WTC11 (cell line): ENCODE data around the gene AMIGO3. TPM values are rescaled to one million over a fixed set of nuclear protein-coding genes. Genes with fewer than 3 reads are reported as not detected.
"Not testable (repeated sequence)": the region's sequence is repeated elsewhere in the genome, so short reads cannot be mapped to it uniquely, and the experiment has no call there.

Experiments
- ATAC-seq: fragments of 200-7000 bp; cut with Tn5 transposase; 2 replicates; pipeline ENCODE4 v1.10.0; 2021; ENCODE audit warnings: mild to moderate bottlenecking, moderate library complexity
- CTCF ChIA-PET: fragments of 300-600 bp; sonication (Branson Sonifier 250); formaldehyde crosslinking; loops from one replicate; lab custom pipeline; 2021; ENCODE audit warnings: antibody characterized with exemption; lab: Charles Lee
- POLR2A ChIA-PET: fragments of 350-600 bp; sonication (Branson Sonifier 250); formaldehyde crosslinking; loops from one replicate; lab custom pipeline; 2021; ENCODE audit warnings: antibody characterized with exemption; lab: Charles Lee
- DNase-seq: peaks from one replicate; pipeline ENCODE4 v3.0.0; 2021; ENCODE audit warnings: low spot score
- H3K27ac Mint-ChIP-seq: 2 replicates; pipeline ENCODE4 v1.8.0; 2021; ENCODE audit warnings: mixed read lengths
- H3K27me3 Mint-ChIP-seq: 2 replicates; pipeline ENCODE4 v1.8.0; 2021; ENCODE audit warnings: low read depth, mild to moderate bottlenecking, moderate library complexity, mixed read lengths
- H3K36me3 Mint-ChIP-seq: 2 replicates; pipeline ENCODE4 v1.8.0; 2021; ENCODE audit warnings: mixed read lengths
- H3K4me1 Mint-ChIP-seq: 2 replicates; pipeline ENCODE4 v1.8.0; 2022; ENCODE audit warnings: mixed read lengths
- H3K4me3 Mint-ChIP-seq: 2 replicates; pipeline ENCODE4 v1.8.0; 2021; ENCODE audit warnings: mild to moderate bottlenecking, moderate library complexity, mixed read lengths
- H3K9me3 Mint-ChIP-seq: 2 replicates; pipeline ENCODE4 v1.8.0; 2021; ENCODE audit warnings: mixed read lengths
- ESRRA ChIP-seq: sonication (generic); formaldehyde crosslinking; IDR thresholded peaks from 2 replicates; pipeline ENCODE4 v1.8.1; 2022; ENCODE audit warnings: mild to moderate bottlenecking, missing genetic modification reagents, borderline replicate concordance
- GABPB1 ChIP-seq: sonication (generic); formaldehyde crosslinking; IDR thresholded peaks from 2 replicates; pipeline ENCODE4 v1.8.1; 2023; ENCODE audit warnings: mild to moderate bottlenecking, missing genetic modification reagents
- SP1 ChIP-seq: sonication (generic); formaldehyde crosslinking; conservative IDR thresholded peaks from 2 replicates; pipeline ENCODE4 v1.8.1; 2022; ENCODE audit warnings: missing genetic modification reagents
- total RNA-seq: library from RNA; stranded (reverse); gene quantifications from 3 replicates; pipeline ENCODE4 v1.2.3, GENCODE V29; 2021
- TF ChIP-seq, protein P1 (sequence below): sonication (generic); formaldehyde crosslinking; IDR thresholded peaks from 2 replicates; pipeline ENCODE4 v1.8.0; 2022; ENCODE audit warnings: mild to moderate bottlenecking, missing genetic modification reagents

AMIGO3 gene
- total RNA-seq, 1 experiment from 2014 or later, result 3.9 TPM

DNA sequence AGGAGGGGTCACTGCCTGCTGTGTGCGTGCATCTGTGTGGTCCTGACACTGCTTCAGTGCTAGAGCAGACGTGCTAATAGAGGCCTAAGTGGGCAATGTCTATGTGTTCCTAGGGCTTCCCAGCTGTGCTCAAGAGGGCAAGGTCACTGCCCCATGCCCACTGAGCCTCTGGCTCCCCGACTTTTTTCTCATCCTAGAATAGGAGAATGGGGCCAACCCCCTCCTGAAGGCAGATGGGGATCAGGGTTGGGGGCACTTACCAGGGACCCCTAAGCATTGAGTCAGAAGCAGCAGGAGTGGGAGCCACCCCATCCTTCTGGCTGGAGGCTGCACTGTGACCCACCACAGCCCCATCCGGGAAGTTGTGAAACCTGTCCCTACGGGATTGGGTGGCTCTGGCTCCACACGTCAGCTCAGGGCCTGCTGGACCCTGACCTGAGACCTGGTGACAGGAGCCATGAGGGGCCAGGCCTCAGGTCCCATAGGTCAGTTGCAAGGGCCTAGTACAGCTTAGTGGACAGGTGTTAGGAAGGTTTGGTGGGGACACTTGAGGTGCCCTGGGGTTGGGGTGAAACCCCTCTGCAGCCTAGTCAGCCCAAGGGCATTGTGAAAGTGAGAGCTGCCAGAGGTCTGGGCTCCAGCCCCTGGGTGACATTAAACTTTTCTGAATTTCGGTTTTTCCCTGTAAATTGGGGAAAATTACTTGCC is 31.0 kb downstream of the AMIGO3 start:
- peaks cover 21% of the 10 kb centered on the region for H3K4me1 Mint-ChIP-seq
- CTCF ChIA-PET, result interaction anchor here (0.8 to 1.0 kb wide), 2 partner anchors 11 to 29 kb away, joined by 3 read pairs; no protein-coding TSS in a partner anchor
- ATAC-seq, DNase-seq, H3K9me3 Mint-ChIP-seq, H3K27me3 Mint-ChIP-seq, H3K36me3 Mint-ChIP-seq, H3K27ac Mint-ChIP-seq, POLR2A ChIA-PET: not testable (repeated sequence)
- peak; percentile 35; the same call in 1 of the 2 replicates for TF ChIP-seq GABPB1
- peak overlapping the region; percentile 98 for H3K4me3 Mint-ChIP-seq

DNA sequence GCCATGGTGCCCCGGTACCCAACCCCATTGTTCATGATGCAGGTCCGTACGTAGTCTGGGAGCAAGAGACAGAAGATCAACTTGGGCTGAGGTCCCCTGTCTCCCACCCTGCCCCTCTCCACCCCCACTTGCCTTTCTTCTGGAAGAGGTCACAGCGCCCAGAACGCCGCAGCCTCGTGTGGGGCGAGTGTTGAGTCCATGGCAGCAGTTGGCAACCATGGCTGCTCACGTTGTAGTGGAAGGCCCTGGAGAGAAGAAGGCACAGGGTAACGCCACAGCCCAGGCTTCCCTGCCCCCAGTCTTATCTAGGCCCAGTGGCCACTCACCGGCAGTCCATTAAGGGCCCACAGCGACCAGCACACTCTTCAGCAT is 32.1 kb downstream of the AMIGO3 start:
- Mint-ChIP-seq H3K4me1 (peaks cover 21% of the 10 kb centered on the region), H3K27ac (peak overlapping the region; percentile 68; the same call in 1 of the 2 replicates), H3K36me3 (peaks cover 16% of the 10 kb centered on the region), H3K4me3 (peak overlapping the region; percentile 98)
- H3K9me3 Mint-ChIP-seq, DNase-seq, ATAC-seq, POLR2A ChIA-PET, CTCF ChIA-PET, H3K27me3 Mint-ChIP-seq: not testable (repeated sequence)

DNA sequence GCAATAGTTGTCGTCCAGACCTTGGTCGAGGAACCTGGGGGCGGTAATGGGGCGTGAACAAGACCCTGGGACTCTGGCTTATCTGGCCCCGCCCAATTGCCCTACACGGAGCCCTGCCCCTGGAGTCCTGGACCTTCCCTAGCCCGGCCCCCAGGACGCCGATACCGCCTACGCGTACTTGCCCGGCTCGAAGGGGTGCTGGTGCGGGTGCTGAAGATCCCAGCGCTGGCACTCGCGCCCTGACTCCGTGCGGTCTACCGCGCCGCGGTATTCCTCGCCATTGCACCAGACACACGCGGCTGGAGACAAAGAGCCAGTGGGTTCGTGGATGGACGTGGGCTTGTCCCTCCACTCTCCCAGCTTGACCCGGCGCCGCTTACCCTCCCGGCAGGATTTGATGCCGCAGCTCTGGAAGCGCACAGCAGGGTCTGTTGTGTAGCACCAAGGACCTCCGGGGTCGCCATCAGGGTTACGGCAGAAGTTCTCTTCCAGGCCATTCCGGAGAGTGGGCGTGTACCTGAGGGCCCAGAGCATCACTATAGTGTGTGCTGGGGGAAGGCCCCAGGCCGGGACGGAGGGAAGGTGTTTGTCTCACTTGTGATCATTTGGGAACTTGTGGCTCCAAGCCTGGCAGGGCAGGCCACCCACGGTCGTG is 32.6 kb downstream of the AMIGO3 start:
- Mint-ChIP-seq H3K4me1 (peaks cover 21% of the 10 kb centered on the region), H3K36me3 (peaks cover 16% of the 10 kb centered on the region), H3K4me3 (peak overlapping the region; percentile 98), H3K27ac (peak overlapping the region; percentile 68)
- TF ChIP-seq SP1 (CRISPR knock-in tag), result peak; percentile 52
- TF ChIP-seq, protein P1, sequence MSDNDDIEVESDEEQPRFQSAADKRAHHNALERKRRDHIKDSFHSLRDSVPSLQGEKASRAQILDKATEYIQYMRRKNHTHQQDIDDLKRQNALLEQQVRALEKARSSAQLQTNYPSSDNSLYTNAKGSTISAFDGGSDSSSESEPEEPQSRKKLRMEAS (CRISPR knock-in tag), result peak; percentile 23; the same call in 1 of the 2 replicates
- H3K27me3 Mint-ChIP-seq, H3K9me3 Mint-ChIP-seq, POLR2A ChIA-PET: not testable (repeated sequence)
- CTCF ChIA-PET, result interaction anchor here (0.6 kb wide), 1 partner anchor 14 kb away, joined by 3 read pairs; no protein-coding TSS in a partner anchor
- peak; percentile 71 for ATAC-seq
- DNase-seq, result peak; percentile 87

DNA sequence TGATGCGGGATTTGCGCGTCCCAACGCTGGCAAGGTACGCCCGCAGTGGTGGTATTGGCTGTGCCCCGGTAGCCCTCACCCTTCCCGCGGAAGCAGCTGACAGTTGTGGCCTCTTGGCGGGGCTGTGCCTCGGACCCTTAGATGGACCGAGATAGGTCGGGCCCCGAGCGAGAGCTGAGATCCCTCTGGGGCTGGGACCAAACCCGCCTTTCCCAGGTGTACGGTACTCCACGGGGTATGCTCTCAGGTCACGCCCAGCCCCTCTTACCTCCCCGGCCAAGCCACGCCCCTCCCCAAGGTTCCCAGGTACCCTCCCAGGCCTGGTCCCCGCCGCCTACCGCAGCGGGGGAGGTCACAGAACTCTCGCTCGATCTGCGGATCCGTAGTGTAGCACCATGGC is 33.1 kb downstream of the AMIGO3 start:
- peak; percentile 76 for ATAC-seq

DNA sequence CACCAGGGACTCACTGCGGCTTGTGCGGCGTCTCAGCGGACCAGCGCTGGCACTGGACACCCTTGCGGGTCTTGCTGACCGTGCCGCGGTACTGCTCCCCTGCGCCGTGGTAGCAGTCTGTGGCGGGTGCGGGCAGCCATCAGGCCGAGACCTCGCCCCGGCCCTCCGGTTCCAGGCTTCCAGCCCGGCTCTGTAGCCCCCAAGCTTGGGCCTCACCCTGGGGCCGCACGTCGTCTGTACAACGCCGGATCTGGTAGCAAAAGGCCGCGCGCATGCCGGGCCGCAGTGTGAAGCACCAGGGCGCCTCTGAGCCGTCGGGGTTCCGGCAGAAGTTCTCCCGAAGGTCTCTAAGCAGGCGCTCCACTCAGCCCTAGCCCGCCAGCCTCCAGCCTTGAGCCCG is 33.6 kb downstream of the AMIGO3 start:
- DNase-seq, POLR2A ChIA-PET, H3K9me3 Mint-ChIP-seq, H3K27me3 Mint-ChIP-seq, H3K27ac Mint-ChIP-seq: not testable (repeated sequence)
- H3K4me3 Mint-ChIP-seq, result peak overlapping the region; percentile 98
- 0 out of 2 replicates have a peak, but pooled peaks have one; percentile 43 for TF ChIP-seq ESRRA (CRISPR knock-in tag)
- CTCF ChIA-PET, result interaction anchor here (0.6 kb wide), 1 partner anchor 13 kb away, joined by 3 read pairs; no protein-coding TSS in a partner anchor
- H3K36me3 Mint-ChIP-seq, result peaks cover 16% of the 10 kb centered on the region
- peaks cover 21% of the 10 kb centered on the region for H3K4me1 Mint-ChIP-seq
- ATAC-seq, result 0 out of 2 replicates have a peak, but pooled peaks have one; percentile 0

More for the DNA sequence above, 33.1 kb downstream of the AMIGO3 start:
- peaks cover 16% of the 10 kb centered on the region for H3K36me3 Mint-ChIP-seq
- peak overlapping the region; percentile 78; the same call in 1 of the 2 replicates for H3K27ac Mint-ChIP-seq
- peak overlapping the region; percentile 98 for H3K4me3 Mint-ChIP-seq
- CTCF ChIA-PET, result interaction anchor here (0.6 kb wide), 1 partner anchor 13 kb away, joined by 3 read pairs; no protein-coding TSS in a partner anchor
- H3K27me3 Mint-ChIP-seq, H3K9me3 Mint-ChIP-seq, POLR2A ChIA-PET: not testable (repeated sequence)
- peaks cover 21% of the 10 kb centered on the region for H3K4me1 Mint-ChIP-seq
- peak; percentile 93 for DNase-seq

DNA sequence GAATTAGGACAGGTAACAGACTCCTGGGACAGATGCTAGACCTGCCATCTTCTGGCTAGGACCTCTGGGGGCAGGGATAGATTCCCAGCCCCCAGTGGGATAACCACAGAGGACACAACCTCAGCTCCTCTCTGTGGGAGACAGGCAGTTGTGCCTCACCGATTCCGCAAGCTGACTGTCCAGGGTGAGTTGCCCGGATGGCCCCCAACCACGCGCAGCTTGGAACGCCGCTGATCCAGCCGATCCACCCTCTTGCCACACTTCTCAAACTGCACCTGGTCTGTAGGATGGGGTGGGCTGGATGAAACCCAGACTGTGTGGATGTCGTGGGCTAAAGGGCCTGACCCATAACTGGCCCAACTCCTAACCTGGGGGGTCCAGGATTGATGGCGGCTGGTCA is 34.4 kb downstream of the AMIGO3 start:
- Mint-ChIP-seq H3K4me1 (peaks cover 15% of the 10 kb centered on the region), H3K36me3 (peaks cover 17% of the 10 kb centered on the region), H3K4me3 (peak overlapping the region; percentile 98)
- POLR2A ChIA-PET, H3K27ac Mint-ChIP-seq, ATAC-seq, H3K9me3 Mint-ChIP-seq, CTCF ChIA-PET, H3K27me3 Mint-ChIP-seq, DNase-seq: not testable (repeated sequence)

DNA sequence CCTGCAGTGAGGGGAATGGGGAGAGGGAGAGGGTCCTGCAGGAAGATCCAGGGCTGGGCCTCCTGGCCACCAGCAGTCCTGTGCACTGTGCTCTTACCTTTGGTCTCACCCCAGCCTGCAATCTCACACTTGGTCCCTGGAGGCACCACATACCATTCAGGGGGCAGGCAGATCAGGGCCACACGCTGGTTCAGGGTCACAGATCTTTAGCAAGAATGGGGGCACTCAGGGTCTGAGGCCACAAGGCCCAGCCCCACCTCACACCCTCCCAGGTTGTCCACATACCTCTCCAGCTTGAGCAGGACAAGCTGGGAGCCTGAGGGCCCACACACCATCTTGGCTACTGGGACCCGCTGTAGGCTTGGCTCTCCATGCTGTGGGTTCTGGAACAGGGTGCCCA is 35.0 kb downstream of the AMIGO3 start:
- H3K27me3 Mint-ChIP-seq, H3K4me3 Mint-ChIP-seq, ATAC-seq, CTCF ChIA-PET, H3K27ac Mint-ChIP-seq, POLR2A ChIA-PET, DNase-seq, H3K9me3 Mint-ChIP-seq: not testable (repeated sequence)
- peaks cover 23% of the 10 kb centered on the region for H3K36me3 Mint-ChIP-seq
- H3K4me1 Mint-ChIP-seq, result peaks cover 12% of the 10 kb centered on the region
